ENCODE results near the gene AAR2.
A peak's percentile ranks its signal among the peaks of the same experiment; 100 is the strongest.

AAR2 gene

GRCh38 chr20:36271639-36272546 is 35.6 kb downstream of the AAR2 start:
- no CpG with 5 or more reads among the region's 21 CpGs for WGBS (ENCODE audit: extremely low coverage, insufficient coverage, insufficient read length)
- H2BK120ac ChIP-seq (ENCODE audit: insufficient read depth, low read length, poor library complexity) = no peak overlapping the region
- H3K18ac ChIP-seq (ENCODE audit: low read length) = no peak overlapping the region
- no peak overlapping the region for H3K14ac ChIP-seq (ENCODE audit: low read length)
- no peak overlapping the region for H4K8ac ChIP-seq (ENCODE audit: low read depth, low read length)
- H3K9ac ChIP-seq (ENCODE audit: low read length) = no peak overlapping the region
- peak; percentile 35 to 66 for DNase-seq
- H3K9me3 ChIP-seq (ENCODE audit: insufficient read depth, low read depth, low read length) = no peaks in the 10 kb centered on the region
- no peaks in the 10 kb centered on the region for H3K27me3 ChIP-seq (ENCODE audit: insufficient read depth, low read length)
- H3K27ac ChIP-seq (ENCODE audit: low read depth, low read length) = no peak overlapping the region
- no peak overlapping the region for H2AFZ ChIP-seq (ENCODE audit: insufficient read depth, low read length, poor library complexity)
- H3K36me3 ChIP-seq (ENCODE audit: control insufficient read depth in 1 of 2, insufficient read depth in 2 of 2, low read length in 2 of 2) = no peaks in the 10 kb centered on the region
- H3K4me2 ChIP-seq (ENCODE audit: low read length) = no peak overlapping the region
- H3K4ac ChIP-seq (ENCODE audit: low read depth, low read length) = no peak overlapping the region
- H4K91ac ChIP-seq (ENCODE audit: low read depth, low read length) = no peak overlapping the region
- H2AK5ac ChIP-seq (ENCODE audit: low read length) = no peak overlapping the region
- no peak overlapping the region for H3K23ac ChIP-seq (ENCODE audit: low read length)
- no peaks in the 10 kb centered on the region for H3K79me1 ChIP-seq (ENCODE audit: low read length)
- no peaks in the 10 kb centered on the region for H3K79me2 ChIP-seq (ENCODE audit: control insufficient read depth, insufficient read depth, low read length, poor library complexity)
- no peak overlapping the region for H2BK12ac ChIP-seq (ENCODE audit: low read length)
- no peak overlapping the region for H3K4me3 ChIP-seq (ENCODE audit: low read depth, low read length)
- no peaks in the 10 kb centered on the region for H3K4me1 ChIP-seq (ENCODE audit: control insufficient read depth in 1 of 2, insufficient read depth in 2 of 2, low read length in 2 of 2)
- H2BK5ac ChIP-seq (ENCODE audit: low read depth, low read length, poor library complexity) = no peak overlapping the region
- no peak overlapping the region for H4K12ac ChIP-seq (ENCODE audit: low read depth, low read length)

- DNase-seq = no peak
- H3K4ac ChIP-seq (ENCODE audit: low read depth, low read length) = no peak overlapping the region
- H2BK12ac ChIP-seq (ENCODE audit: low read length) = no peak overlapping the region
- H3K9me3 ChIP-seq (ENCODE audit: insufficient read depth, low read depth, low read length) = no peaks in the 10 kb centered on the region
- no peak overlapping the region for H4K12ac ChIP-seq (ENCODE audit: low read depth, low read length)
- H3K79me2 ChIP-seq (ENCODE audit: control insufficient read depth, insufficient read depth, low read length, poor library complexity) = no peaks in the 10 kb centered on the region
- H4K8ac ChIP-seq (ENCODE audit: low read depth, low read length) = no peak overlapping the region
- no peak overlapping the region for H3K4me3 ChIP-seq (ENCODE audit: low read depth, low read length)
- no peak overlapping the region for H4K91ac ChIP-seq (ENCODE audit: low read depth, low read length)
- H3K79me1 ChIP-seq (ENCODE audit: low read length) = no peaks in the 10 kb centered on the region
- H3K4me2 ChIP-seq (ENCODE audit: low read length) = no peak overlapping the region
- H3K27me3 ChIP-seq (ENCODE audit: insufficient read depth, low read length) = no peaks in the 10 kb centered on the region
- no peak overlapping the region for H2AK5ac ChIP-seq (ENCODE audit: low read length)
- H2BK5ac ChIP-seq (ENCODE audit: low read depth, low read length, poor library complexity) = no peak overlapping the region
- no peak overlapping the region for H3K9ac ChIP-seq (ENCODE audit: low read length)
- H3K27ac ChIP-seq (ENCODE audit: low read depth, low read length) = no peak overlapping the region
- H3K4me1 ChIP-seq (ENCODE audit: control insufficient read depth in 1 of 2, insufficient read depth in 2 of 2, low read length in 2 of 2) = no peaks in the 10 kb centered on the region
- H3K14ac ChIP-seq (ENCODE audit: low read length) = no peak overlapping the region
- no peak overlapping the region for H2AFZ ChIP-seq (ENCODE audit: insufficient read depth, low read length, poor library complexity)
- no peak overlapping the region for H3K18ac ChIP-seq (ENCODE audit: low read length)
- WGBS (ENCODE audit: extremely low coverage, insufficient coverage, insufficient read length) = no CpG with 5 or more reads among the region's 12 CpGs
- H2BK120ac ChIP-seq (ENCODE audit: insufficient read depth, low read length, poor library complexity) = no peak overlapping the region
- H3K23ac ChIP-seq (ENCODE audit: low read length) = no peak overlapping the region
- H3K36me3 ChIP-seq (ENCODE audit: control insufficient read depth in 1 of 2, insufficient read depth in 2 of 2, low read length in 2 of 2) = no peaks in the 10 kb centered on the region
Observed at GRCh38 chr20:36272547-36273220, 36.4 kb downstream of the AAR2 start.

GRCh38 chr20:36273414-36274180 is 37.3 kb downstream of the AAR2 start:
- no peaks in the 10 kb centered on the region for H3K36me3 ChIP-seq (ENCODE audit: control insufficient read depth in 1 of 2, insufficient read depth in 2 of 2, low read length in 2 of 2)
- peak; percentile 71 to 82 for DNase-seq
- no peak overlapping the region for H3K27ac ChIP-seq (ENCODE audit: low read depth, low read length)
- H3K9ac ChIP-seq (ENCODE audit: low read length) = no peak overlapping the region
- H2AK5ac ChIP-seq (ENCODE audit: low read length) = no peak overlapping the region
- no peak overlapping the region for H3K14ac ChIP-seq (ENCODE audit: low read length)
- no peak overlapping the region for H4K8ac ChIP-seq (ENCODE audit: low read depth, low read length)
- H3K4me3 ChIP-seq (ENCODE audit: low read depth, low read length) = no peak overlapping the region
- WGBS (ENCODE audit: extremely low coverage, insufficient coverage, insufficient read length) = no CpG with 5 or more reads among the region's 12 CpGs
- H2BK5ac ChIP-seq (ENCODE audit: low read depth, low read length, poor library complexity) = no peak overlapping the region
- no peaks in the 10 kb centered on the region for H3K9me3 ChIP-seq (ENCODE audit: insufficient read depth, low read depth, low read length)
- no peak overlapping the region for H2BK120ac ChIP-seq (ENCODE audit: insufficient read depth, low read length, poor library complexity)
- no peak overlapping the region for H3K23ac ChIP-seq (ENCODE audit: low read length)
- no peak overlapping the region for H2BK12ac ChIP-seq (ENCODE audit: low read length)
- no peaks in the 10 kb centered on the region for H3K79me1 ChIP-seq (ENCODE audit: low read length)
- H3K4me1 ChIP-seq (ENCODE audit: control insufficient read depth in 1 of 2, insufficient read depth in 2 of 2, low read length in 2 of 2) = no peaks in the 10 kb centered on the region
- H3K18ac ChIP-seq (ENCODE audit: low read length) = no peak overlapping the region
- no peak overlapping the region for H4K12ac ChIP-seq (ENCODE audit: low read depth, low read length)
- no peak overlapping the region for H3K4ac ChIP-seq (ENCODE audit: low read depth, low read length)
- no peaks in the 10 kb centered on the region for H3K79me2 ChIP-seq (ENCODE audit: control insufficient read depth, insufficient read depth, low read length, poor library complexity)
- H3K4me2 ChIP-seq (ENCODE audit: low read length) = no peak overlapping the region
- no peaks in the 10 kb centered on the region for H3K27me3 ChIP-seq (ENCODE audit: insufficient read depth, low read length)
- H4K91ac ChIP-seq (ENCODE audit: low read depth, low read length) = no peak overlapping the region
- no peak overlapping the region for H2AFZ ChIP-seq (ENCODE audit: insufficient read depth, low read length, poor library complexity)

- H4K8ac ChIP-seq (ENCODE audit: low read depth, low read length) = no peak overlapping the region
- no peak overlapping the region for H2BK12ac ChIP-seq (ENCODE audit: low read length)
- H3K4me3 ChIP-seq (ENCODE audit: low read depth, low read length) = no peak overlapping the region
- no peaks in the 10 kb centered on the region for H3K9me3 ChIP-seq (ENCODE audit: insufficient read depth, low read depth, low read length)
- no CpG with 5 or more reads among the region's 20 CpGs for WGBS (ENCODE audit: extremely low coverage, insufficient coverage, insufficient read length)
- H2BK120ac ChIP-seq (ENCODE audit: insufficient read depth, low read length, poor library complexity) = no peak overlapping the region
- H4K12ac ChIP-seq (ENCODE audit: low read depth, low read length) = no peak overlapping the region
- no peak overlapping the region for H2AK5ac ChIP-seq (ENCODE audit: low read length)
- H3K79me2 ChIP-seq (ENCODE audit: control insufficient read depth, insufficient read depth, low read length, poor library complexity) = no peaks in the 10 kb centered on the region
- no peak overlapping the region for H3K14ac ChIP-seq (ENCODE audit: low read length)
- no peak overlapping the region for H2AFZ ChIP-seq (ENCODE audit: insufficient read depth, low read length, poor library complexity)
- no peak overlapping the region for H3K9ac ChIP-seq (ENCODE audit: low read length)
- no peaks in the 10 kb centered on the region for H3K4me1 ChIP-seq (ENCODE audit: control insufficient read depth in 1 of 2, insufficient read depth in 2 of 2, low read length in 2 of 2)
- H3K4ac ChIP-seq (ENCODE audit: low read depth, low read length) = no peak overlapping the region
- H3K18ac ChIP-seq (ENCODE audit: low read length) = no peak overlapping the region
- no peak for DNase-seq
- H3K4me2 ChIP-seq (ENCODE audit: low read length) = no peak overlapping the region
- H3K36me3 ChIP-seq (ENCODE audit: control insufficient read depth in 1 of 2, insufficient read depth in 2 of 2, low read length in 2 of 2) = no peaks in the 10 kb centered on the region
- no peak overlapping the region for H3K27ac ChIP-seq (ENCODE audit: low read depth, low read length)
- H3K23ac ChIP-seq (ENCODE audit: low read length) = no peak overlapping the region
- H3K27me3 ChIP-seq (ENCODE audit: insufficient read depth, low read length) = no peaks in the 10 kb centered on the region
- no peaks in the 10 kb centered on the region for H3K79me1 ChIP-seq (ENCODE audit: low read length)
- no peak overlapping the region for H4K91ac ChIP-seq (ENCODE audit: low read depth, low read length)
- no peak overlapping the region for H2BK5ac ChIP-seq (ENCODE audit: low read depth, low read length, poor library complexity)
Observed at GRCh38 chr20:36274181-36274841, 38.0 kb downstream of the AAR2 start.
